Mesendoderm (in vitro differentiated cells): ENCODE measurements around the gene SPATA1.

Experiments
- DNase-seq: peaks from one replicate; pipeline ENCODE4 v3.0.0; 2013
- H2AK5ac ChIP-seq: 2 replicates; pipeline ENCODE4 v1.6.1; 2013; ENCODE audit warnings: low read length, inconsistent platforms
- H2BK120ac ChIP-seq: 2 replicates; pipeline ENCODE4 v1.6.1; 2013; ENCODE audit warnings: low read depth, mild to moderate bottlenecking, low read length, moderate library complexity, mixed read lengths
- H2BK15ac ChIP-seq: replicated peaks from 2 replicates; pipeline ENCODE4 v1.6.1; 2013; ENCODE audit warnings: low read depth, mild to moderate bottlenecking, moderate library complexity
- H2BK5ac ChIP-seq: 2 replicates; pipeline ENCODE4 v1.6.1; 2013; ENCODE audit warnings: low read length, inconsistent platforms
- H3K18ac ChIP-seq: 2 replicates; pipeline ENCODE4 v1.6.1; 2013; ENCODE audit warnings: mild to moderate bottlenecking, low read length, mixed read lengths
- H3K23ac ChIP-seq: one replicate; pipeline ENCODE4 v1.6.1; 2013; ENCODE audit warnings: low read length
- H3K27ac ChIP-seq: 2 replicates; pipeline ENCODE4 v1.5.1; 2013; ENCODE audit warnings: low read depth, mild to moderate bottlenecking, inconsistent platforms, low read length, moderate library complexity
- H3K27me3 ChIP-seq: 2 replicates; pipeline ENCODE4 v1.6.1; 2013; ENCODE audit warnings: low read length, control low read depth, mild to moderate bottlenecking, inconsistent platforms; ENCODE audit not compliant: insufficient read depth, poor library complexity
- H3K36me3 ChIP-seq: 2 replicates; pipeline ENCODE4 v1.6.1; 2013; ENCODE audit warnings: low read length, inconsistent platforms; ENCODE audit not compliant: control insufficient read depth, insufficient read depth
- H3K4ac ChIP-seq: one replicate; pipeline ENCODE4 v1.6.1; 2013; ENCODE audit warnings: low read depth, mild to moderate bottlenecking, low read length, moderate library complexity
- H3K4me1 ChIP-seq: 2 replicates; pipeline ENCODE4 v1.6.1; 2013; ENCODE audit warnings: low read depth, low read length, inconsistent platforms; ENCODE audit not compliant: control insufficient read depth
- H3K4me2 ChIP-seq: 2 replicates; pipeline ENCODE4 v1.6.1; 2013; ENCODE audit warnings: low read length
- H3K4me3 ChIP-seq: 2 replicates; pipeline ENCODE4 v1.5.1; 2013; ENCODE audit warnings: mild to moderate bottlenecking, low read length
- H3K56ac ChIP-seq: one replicate; pipeline ENCODE4 v1.6.1; 2013; ENCODE audit warnings: low read length
- H3K79me1 ChIP-seq: 2 replicates; pipeline ENCODE4 v1.6.1; 2013; ENCODE audit warnings: low read length, inconsistent platforms
- H3K79me2 ChIP-seq: 2 replicates; pipeline ENCODE4 v1.6.1; 2013; ENCODE audit warnings: mild to moderate bottlenecking, low read length; ENCODE audit not compliant: control insufficient read depth, insufficient read depth
- H3K9ac ChIP-seq: 2 replicates; pipeline ENCODE4 v1.6.1; 2013; ENCODE audit warnings: low read length, inconsistent platforms
- H4K5ac ChIP-seq: one replicate; pipeline ENCODE4 v1.6.1; 2013; ENCODE audit warnings: low read length
- H4K8ac ChIP-seq: one replicate; pipeline ENCODE4 v1.6.1; 2013; ENCODE audit warnings: low read depth, mild to moderate bottlenecking, control low read depth, low read length, moderate library complexity
- WGBS: extraction: QIAGEN DNeasy Blood & Tissue Kit; methylation state at CpG from one replicate; pipeline ENCODE4 v1.1.7; 2013; ENCODE audit warnings: low lambda C conversion rate, missing lambda C conversion rate; ENCODE audit not compliant: insufficient coverage; ENCODE audit errors: extremely low coverage; 5-methylcytosine and 5-hydroxymethylcytosine counted together

Gene SPATA1

DNA sequence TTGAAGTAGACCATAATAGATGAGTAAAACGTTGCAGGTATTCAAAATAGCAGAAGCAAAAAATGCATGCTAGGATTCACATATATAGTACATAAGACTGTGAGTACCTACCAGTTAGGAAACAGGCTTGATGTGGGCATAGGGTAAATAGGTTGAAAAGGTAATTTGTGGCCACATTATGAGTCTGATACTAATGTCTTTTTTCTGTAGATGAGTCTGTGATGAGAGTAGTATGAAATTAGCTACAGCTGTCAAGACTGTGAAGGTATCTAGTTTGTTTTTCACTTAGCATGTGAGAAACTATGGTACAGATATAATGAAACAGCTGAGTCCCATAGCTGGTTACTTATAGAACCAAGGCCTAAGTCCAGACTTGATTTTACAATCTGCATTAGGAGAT is 12.4 kb upstream of the SPATA1 start:
- Histone ChIP-seq H2BK5ac (no peak overlapping the region), H3K23ac (no peak overlapping the region), H4K5ac (no peak overlapping the region), H4K8ac (no peak overlapping the region), H3K4ac (no peak overlapping the region), H2AK5ac (no peak overlapping the region), H3K36me3 (peaks cover 3% of the 10 kb centered on the region), H3K79me1 (no peaks in the 10 kb centered on the region), H2BK15ac (no peak overlapping the region), H3K4me2 (no peak overlapping the region), H3K4me3 (no peak overlapping the region), H3K9ac (no peak overlapping the region), H3K56ac (no peak overlapping the region), H2BK120ac (no peak overlapping the region), H3K4me1 (no peaks in the 10 kb centered on the region), H3K27ac (no peak overlapping the region), H3K18ac (no peak overlapping the region), H3K27me3 (no peaks in the 10 kb centered on the region), H3K79me2 (no peaks in the 10 kb centered on the region)
- no CpG with 5 or more reads among the region's 1 CpG for WGBS
- no peak for DNase-seq

- no peak overlapping the region for H3K23ac ChIP-seq
- H3K4me2 ChIP-seq: no peak overlapping the region
- H3K27ac ChIP-seq: no peak overlapping the region
- H4K5ac ChIP-seq: no peak overlapping the region
- no peaks in the 10 kb centered on the region for H3K79me1 ChIP-seq
- H3K18ac ChIP-seq: no peak overlapping the region
- no peak overlapping the region for H4K8ac ChIP-seq
- no peaks in the 10 kb centered on the region for H3K4me1 ChIP-seq
- no CpG with 5 or more reads among the region's 3 CpGs for WGBS
- H3K27me3 ChIP-seq: no peaks in the 10 kb centered on the region
- H3K9ac ChIP-seq: no peak overlapping the region
- no peak for DNase-seq
- H2BK120ac ChIP-seq: no peak overlapping the region
- no peak overlapping the region for H3K56ac ChIP-seq
- no peak overlapping the region for H2BK15ac ChIP-seq
- H3K4ac ChIP-seq: no peak overlapping the region
- no peak overlapping the region for H3K4me3 ChIP-seq
- no peak overlapping the region for H2BK5ac ChIP-seq
- no peak overlapping the region for H2AK5ac ChIP-seq
- no peaks in the 10 kb centered on the region for H3K79me2 ChIP-seq
- H3K36me3 ChIP-seq: no peaks in the 10 kb centered on the region
These were observed 9.7 kb upstream of the SPATA1 start for GRCh38 chr1:84496498-84496897.

GRCh38 chr1:84497631-84498275 is 8.4 kb upstream of the SPATA1 start:
- no peak for DNase-seq
- no peaks in the 10 kb centered on the region for H3K79me2 ChIP-seq
- no peaks in the 10 kb centered on the region for H3K36me3 ChIP-seq
- no peak overlapping the region for H2BK120ac ChIP-seq
- no CpG with 5 or more reads among the region's 2 CpGs for whole genome bisulfite sequencing
- no peaks in the 10 kb centered on the region for H3K27me3 ChIP-seq
- no peak overlapping the region for H2BK15ac ChIP-seq
- no peak overlapping the region for H3K9ac ChIP-seq
- H3K18ac ChIP-seq: no peak overlapping the region
- H4K5ac ChIP-seq: no peak overlapping the region
- no peak overlapping the region for H3K4me3 ChIP-seq
- H3K4me2 ChIP-seq: no peak overlapping the region
- no peak overlapping the region for H3K4ac ChIP-seq
- no peaks in the 10 kb centered on the region for H3K4me1 ChIP-seq
- H3K27ac ChIP-seq: no peak overlapping the region
- no peak overlapping the region for H2BK5ac ChIP-seq
- no peak overlapping the region for H4K8ac ChIP-seq
- no peak overlapping the region for H3K56ac ChIP-seq
- H3K79me1 ChIP-seq: no peaks in the 10 kb centered on the region
- H3K23ac ChIP-seq: no peak overlapping the region
- H2AK5ac ChIP-seq: no peak overlapping the region

GRCh38 chr1:84502927-84503326 is 3.3 kb upstream of the SPATA1 start:
- Histone ChIP-seq H3K23ac (no peak overlapping the region), H3K18ac (no peak overlapping the region), H2BK120ac (no peak overlapping the region), H2AK5ac (no peak overlapping the region), H3K56ac (no peak overlapping the region), H3K4ac (no peak overlapping the region), H4K5ac (no peak overlapping the region), H4K8ac (no peak overlapping the region), H3K4me3 (no peak overlapping the region), H3K9ac (no peak overlapping the region), H3K79me2 (peaks cover 26% of the 10 kb centered on the region), H2BK15ac (no peak overlapping the region), H2BK5ac (no peak overlapping the region), H3K4me2 (no peak overlapping the region), H3K27me3 (no peaks in the 10 kb centered on the region), H3K27ac (no peak overlapping the region), H3K4me1 (peaks cover 2% of the 10 kb centered on the region), H3K79me1 (peaks cover 6% of the 10 kb centered on the region), H3K36me3 (no peaks in the 10 kb centered on the region)
- no CpG with 5 or more reads among the region's 5 CpGs for WGBS
- no peak for DNase-seq

GRCh38 chr1:84504580-84505492 is 1.4 kb upstream of the SPATA1 start:
- no peaks in the 10 kb centered on the region for H3K36me3 ChIP-seq
- H4K8ac ChIP-seq: no peak overlapping the region
- no peak overlapping the region for H2BK120ac ChIP-seq
- H3K4me1 ChIP-seq: peaks cover 2% of the 10 kb centered on the region
- H2BK5ac ChIP-seq: no peak overlapping the region
- H3K4ac ChIP-seq: no peak overlapping the region
- H2AK5ac ChIP-seq: no peak overlapping the region
- H3K27ac ChIP-seq: no peak overlapping the region
- H3K23ac ChIP-seq: no peak overlapping the region
- peaks cover 26% of the 10 kb centered on the region for H3K79me2 ChIP-seq
- DNase-seq: peak; percentile 34
- H3K4me2 ChIP-seq: peak overlapping the region; percentile 66
- no peak overlapping the region for H3K18ac ChIP-seq
- H3K4me3 ChIP-seq: peak overlapping the region; percentile 92
- peak overlapping the region; percentile 92 for H3K9ac ChIP-seq
- no peak overlapping the region for H4K5ac ChIP-seq
- H2BK15ac ChIP-seq: no peak overlapping the region
- H3K79me1 ChIP-seq: peaks cover 6% of the 10 kb centered on the region
- no CpG with 5 or more reads among the region's 17 CpGs for WGBS
- peak overlapping the region; percentile 95 for H3K56ac ChIP-seq
- no peaks in the 10 kb centered on the region for H3K27me3 ChIP-seq
